Erythroblast (primary cell): ENCODE results near the gene RNF17.

Source experiments
- GATA1 ChIP-seq: IDR thresholded peaks from 2 replicates; pipeline ENCODE4 v1.6.1; 2011; ENCODE audit warnings: low read depth, mild to moderate bottlenecking, control low read depth, low read length, moderate library complexity
- POLR2A ChIP-seq: IDR thresholded peaks from 2 replicates; pipeline ENCODE4 v1.6.1; 2011; ENCODE audit warnings: mild to moderate bottlenecking, low read length

DNA sequence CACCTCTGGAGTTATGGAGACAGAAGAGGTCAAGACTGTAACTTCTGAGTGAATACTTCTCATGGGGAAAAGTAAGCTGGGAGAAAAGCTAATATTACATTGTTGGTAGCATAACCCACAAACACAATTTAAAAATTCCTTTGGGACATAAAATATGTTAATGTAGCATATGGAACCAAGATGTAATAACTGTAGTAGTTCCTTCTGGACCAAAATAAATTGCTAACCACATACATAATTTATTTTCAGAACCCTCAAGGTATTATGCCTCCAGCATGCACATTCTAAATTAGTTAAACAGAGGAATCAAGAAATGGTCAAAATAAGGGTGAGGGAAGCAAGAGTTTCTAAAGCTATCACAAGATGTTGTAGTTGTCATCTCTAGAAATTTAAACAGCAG lies 4.8 kb upstream of the RNF17 start:
- no peak for TF ChIP-seq POLR2A
- TF ChIP-seq GATA1 = no peak
